Stimulated activated effector memory CD8-positive, alpha-beta T cell treated with anti-CD3 and anti-CD28 coated beads, Interleukin-12 subunit alpha, Interleukin-12 subunit beta, amount 100 ng/mL, for 72 hours (primary cell): ENCODE data around the gene FANCG.

Experiments
- ATAC-seq: fragments of 150-1000 bp; cut with Tn5 transposase; 2 replicates; pipeline ENCODE4 v1.10.0; 2021
- DNase-seq, 2 donors: peaks; one replicate each; pipeline ENCODE4 v3.0.0; 2021 to 2022; ENCODE audit warnings: low spot score in 2 of 2
- H3K27ac Mint-ChIP-seq: one replicate; pipeline ENCODE4 v1.8.0; 2022; ENCODE audit warnings: mild to moderate bottlenecking, mixed read lengths
- H3K36me3 Mint-ChIP-seq: one replicate; pipeline ENCODE4 v1.8.0; 2022; ENCODE audit warnings: mild to moderate bottlenecking, mixed read lengths
- H3K4me1 Mint-ChIP-seq: one replicate; pipeline ENCODE4 v1.8.0; 2022; ENCODE audit warnings: mixed read lengths
- H3K4me3 Mint-ChIP-seq: one replicate; pipeline ENCODE4 v1.8.0; 2022; ENCODE audit warnings: mild to moderate bottlenecking, mixed read lengths
- H3K9me3 Mint-ChIP-seq: one replicate; pipeline ENCODE4 v1.8.0; 2022; ENCODE audit warnings: mixed read lengths

Gene FANCG

GRCh38 chr9:35079426-35080341 is at the start of gene FANCG:
Gene FANCG, minus strand, starts transcription at chr9:35079942. Its CDS starts 418 bp downstream, at chr9:35079524.
- DNase-seq (peak; percentile 72 to 93), ATAC-seq (peak; percentile 94)
- H3K36me3 Mint-ChIP-seq = peaks cover 46% of the 10 kb centered on the region
- peak within 1 kb of the TSS; percentile 95 for H3K4me3 Mint-ChIP-seq
- H3K9me3 Mint-ChIP-seq = no peaks in the 10 kb centered on the region
- H3K4me1 Mint-ChIP-seq = peaks cover 36% of the 10 kb centered on the region
- H3K27ac Mint-ChIP-seq = peak within 1 kb of the TSS; percentile 96

GRCh38 chr9:35116898-35117551 is 37.3 kb upstream of the FANCG start:
- DNase-seq (peak; percentile 77 to 89), ATAC-seq (peak; percentile 78)
- Mint-ChIP-seq H3K4me1 (peaks cover 46% of the 10 kb centered on the region), H3K9me3 (no peaks in the 10 kb centered on the region), H3K27ac (peak overlapping the region; percentile 95), H3K4me3 (peak overlapping the region; percentile 87), H3K36me3 (peaks cover 23% of the 10 kb centered on the region)

GRCh38 chr9:35116539-35116897 is 36.8 kb upstream of the FANCG start:
- Mint-ChIP-seq H3K9me3 (no peaks in the 10 kb centered on the region), H3K4me1 (peaks cover 51% of the 10 kb centered on the region), H3K36me3 (peaks cover 28% of the 10 kb centered on the region), H3K27ac (peak overlapping the region; percentile 95), H3K4me3 (peak overlapping the region; percentile 87)
- ATAC-seq (no peak), DNase-seq (no peak)

GRCh38 chr9:35115680-35116538 is 36.2 kb upstream of the FANCG start, which contains the start of gene ATOSB:
Gene ATOSB, minus strand, starts transcription at chr9:35115862. Its CDS starts 7,588 bp downstream, at chr9:35108274.
- peak; percentile 81 for ATAC-seq
- no peaks in the 10 kb centered on the region for H3K9me3 Mint-ChIP-seq
- peak within 1 kb of the TSS; percentile 87 for H3K4me3 Mint-ChIP-seq
- H3K36me3 Mint-ChIP-seq = peaks cover 32% of the 10 kb centered on the region
- peaks cover 56% of the 10 kb centered on the region for H3K4me1 Mint-ChIP-seq
- peak; percentile 84 to 95 for DNase-seq
- H3K27ac Mint-ChIP-seq = peak within 1 kb of the TSS; percentile 95

- H3K4me3 Mint-ChIP-seq = peak overlapping the region; percentile 87
- peaks cover 64% of the 10 kb centered on the region for H3K4me1 Mint-ChIP-seq
- H3K27ac Mint-ChIP-seq = peak overlapping the region; percentile 95
- DNase-seq (peak in 1 of 2 donors; percentile 26), ATAC-seq (peak; percentile 22)
- peaks cover 32% of the 10 kb centered on the region for H3K36me3 Mint-ChIP-seq
- H3K9me3 Mint-ChIP-seq = no peaks in the 10 kb centered on the region
These were observed 35.3 kb upstream of the FANCG start for GRCh38 chr9:35114840-35115628.

- peak; percentile 15 for ATAC-seq
- Mint-ChIP-seq H3K9me3 (no peaks in the 10 kb centered on the region), H3K4me1 (peaks cover 72% of the 10 kb centered on the region)
These were observed 34.5 kb upstream of the FANCG start for GRCh38 chr9:35114113-35114839.

GRCh38 chr9:35112257-35113020 is 32.7 kb upstream of the FANCG start:
- H3K9me3 Mint-ChIP-seq = no peaks in the 10 kb centered on the region
- no peak for DNase-seq
- peaks cover 75% of the 10 kb centered on the region for H3K4me1 Mint-ChIP-seq

More at GRCh38 chr9:35114113-35114839, 34.5 kb upstream of the FANCG start:
- peaks cover 32% of the 10 kb centered on the region for H3K36me3 Mint-ChIP-seq
- H3K4me3 Mint-ChIP-seq = peak overlapping the region; percentile 87
- H3K27ac Mint-ChIP-seq = peak overlapping the region; percentile 95
- peak; percentile 28 to 79 for DNase-seq

GRCh38 chr9:35111001-35111933 is 31.5 kb upstream of the FANCG start:
- H3K4me1 Mint-ChIP-seq = peaks cover 68% of the 10 kb centered on the region
- H3K9me3 Mint-ChIP-seq = no peaks in the 10 kb centered on the region
- peak; percentile 84 for ATAC-seq
- H3K4me3 Mint-ChIP-seq = peak overlapping the region; percentile 78
- H3K27ac Mint-ChIP-seq = peak overlapping the region; percentile 95
- H3K36me3 Mint-ChIP-seq = peaks cover 37% of the 10 kb centered on the region
- DNase-seq = peak; percentile 74 to 94

More at GRCh38 chr9:35112257-35113020, 32.7 kb upstream of the FANCG start:
- no peak for ATAC-seq
- peak overlapping the region; percentile 95 for H3K27ac Mint-ChIP-seq
- peaks cover 32% of the 10 kb centered on the region for H3K36me3 Mint-ChIP-seq
- H3K4me3 Mint-ChIP-seq = peak overlapping the region; percentile 78

- Mint-ChIP-seq H3K4me3 (peak overlapping the region; percentile 78), H3K36me3 (peaks cover 39% of the 10 kb centered on the region), H3K4me1 (peaks cover 59% of the 10 kb centered on the region), H3K9me3 (no peaks in the 10 kb centered on the region), H3K27ac (peak overlapping the region; percentile 95)
- ATAC-seq (no peak), DNase-seq (no peak)
These were observed 30.6 kb upstream of the FANCG start for GRCh38 chr9:35110327-35110761.

- Mint-ChIP-seq H3K4me3 (no peak overlapping the region), H3K4me1 (peaks cover 46% of the 10 kb centered on the region), H3K9me3 (no peaks in the 10 kb centered on the region), H3K36me3 (peaks cover 45% of the 10 kb centered on the region), H3K27ac (peak overlapping the region; percentile 95)
- no peak for DNase-seq
- no peak for ATAC-seq
These were observed 29.3 kb upstream of the FANCG start for GRCh38 chr9:35108946-35109575.

GRCh38 chr9:35108461-35108860 is 28.7 kb upstream of the FANCG start:
- peaks cover 44% of the 10 kb centered on the region for H3K4me1 Mint-ChIP-seq
- H3K36me3 Mint-ChIP-seq = peaks cover 46% of the 10 kb centered on the region
- ATAC-seq (no peak), DNase-seq (no peak)
- no peak overlapping the region for H3K4me3 Mint-ChIP-seq
- H3K9me3 Mint-ChIP-seq = no peaks in the 10 kb centered on the region
- H3K27ac Mint-ChIP-seq = no peak overlapping the region
